GM18508 (cell line): ENCODE data around the gene TTC1.
"Not testable (repeated sequence)": the region's sequence is repeated elsewhere in the genome, so short reads cannot be mapped to it uniquely, and the experiment has no call there.

ENCODE experiments used
- ATAC-seq: cut with Tn5 transposase; IDR thresholded peaks from one replicate; pipeline ENCODE4 v1.9.1; 2021; ENCODE audit warnings: moderate number of reproducible peaks; ENCODE audit not compliant: insufficient read depth, unreplicated experiment

The TTC1 gene

DNA sequence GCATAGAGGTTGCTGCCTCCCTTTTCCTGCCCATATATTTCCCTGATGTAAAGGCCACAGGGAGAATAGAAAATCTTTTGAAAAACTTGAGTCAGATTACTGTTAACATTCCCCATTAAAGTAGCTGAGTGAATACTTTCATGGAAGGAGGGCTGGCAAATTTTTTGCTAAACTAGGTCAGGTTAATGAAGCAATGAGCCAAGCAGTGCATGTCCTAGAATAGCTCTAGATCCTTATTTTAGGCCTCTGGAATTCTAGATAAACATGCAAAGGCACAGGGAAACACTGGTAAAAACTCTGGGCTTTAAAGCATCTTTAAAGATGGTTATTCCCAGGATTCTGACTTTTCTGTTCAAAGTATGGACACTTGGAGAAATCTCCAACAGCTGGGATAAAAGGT lies 27.9 kb downstream of the TTC1 start:
- no peak for ATAC-seq

DNA sequence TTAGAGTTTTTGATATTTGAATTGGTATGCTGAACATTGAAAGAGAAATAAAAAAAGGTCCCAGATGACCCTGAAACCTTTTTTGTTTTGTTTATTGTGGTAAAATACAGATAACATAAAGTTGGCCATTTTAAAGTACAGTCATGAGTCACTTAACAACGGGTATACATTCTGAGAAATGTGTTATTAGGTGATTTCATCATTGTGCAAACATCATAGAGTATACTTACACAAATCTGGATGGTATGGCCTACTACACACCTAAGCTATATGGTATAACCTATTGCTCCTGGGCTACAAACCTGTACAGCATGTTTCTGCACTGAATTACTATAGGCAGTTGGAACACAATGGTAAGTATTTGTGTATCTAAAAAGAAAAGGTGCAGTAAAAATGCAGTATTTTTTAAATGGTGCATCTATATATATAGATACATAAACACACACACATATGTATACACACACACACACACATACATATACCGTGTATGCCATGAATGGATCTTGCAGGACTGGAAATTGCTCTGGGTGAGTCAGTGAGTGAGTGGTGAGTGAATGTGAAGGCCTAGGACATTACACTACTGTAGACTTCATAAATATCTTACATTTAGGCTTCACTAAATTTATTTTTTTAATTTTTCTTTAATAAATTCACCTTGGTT lies 31.0 kb downstream of the TTC1 start:
- no peak for ATAC-seq

GRCh38 chr5:160040471-160040835 lies 31.5 kb downstream of the TTC1 start:
- no peak for ATAC-seq

DNA sequence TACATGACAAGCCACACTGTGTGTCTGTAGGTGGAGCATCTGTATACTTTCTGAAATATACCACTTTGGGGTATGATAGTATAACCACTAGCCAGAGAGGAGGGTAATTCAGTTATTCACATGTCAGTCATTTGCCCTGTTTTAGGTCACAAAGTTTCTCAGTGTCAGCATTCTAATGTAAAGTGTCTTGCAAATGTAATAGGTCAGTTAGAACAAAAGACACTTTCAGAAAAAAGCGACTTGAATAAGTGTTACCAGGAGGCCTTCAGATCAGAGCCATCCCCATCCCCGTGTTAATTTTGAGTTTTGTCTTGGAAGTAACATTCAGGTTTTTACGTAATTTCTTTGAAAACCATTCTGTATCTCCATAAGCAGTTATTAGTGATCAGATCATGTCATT lies 33.7 kb downstream of the TTC1 start:
- ATAC-seq: no peak

DNA sequence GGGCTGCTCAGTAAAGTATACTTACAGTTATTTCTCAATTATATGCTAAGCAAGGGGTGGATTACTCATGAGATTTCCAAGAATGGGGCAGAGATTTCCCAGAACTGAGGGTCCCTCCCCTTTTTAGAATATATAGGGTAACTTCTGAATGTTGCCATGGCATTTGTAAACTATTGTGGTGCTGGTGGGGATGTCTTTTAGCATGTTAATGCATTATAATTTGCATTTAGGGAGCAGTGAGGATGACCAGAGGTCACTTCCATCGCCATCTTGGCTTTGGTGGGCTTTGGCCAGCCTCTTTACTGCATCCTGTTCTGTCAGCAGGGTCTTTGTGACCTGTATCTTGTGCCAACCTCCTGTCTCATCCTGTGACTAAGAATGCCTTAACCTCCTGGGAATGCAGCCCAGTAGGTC lies 35.5 kb downstream of the TTC1 start:
- no peak for ATAC-seq

DNA sequence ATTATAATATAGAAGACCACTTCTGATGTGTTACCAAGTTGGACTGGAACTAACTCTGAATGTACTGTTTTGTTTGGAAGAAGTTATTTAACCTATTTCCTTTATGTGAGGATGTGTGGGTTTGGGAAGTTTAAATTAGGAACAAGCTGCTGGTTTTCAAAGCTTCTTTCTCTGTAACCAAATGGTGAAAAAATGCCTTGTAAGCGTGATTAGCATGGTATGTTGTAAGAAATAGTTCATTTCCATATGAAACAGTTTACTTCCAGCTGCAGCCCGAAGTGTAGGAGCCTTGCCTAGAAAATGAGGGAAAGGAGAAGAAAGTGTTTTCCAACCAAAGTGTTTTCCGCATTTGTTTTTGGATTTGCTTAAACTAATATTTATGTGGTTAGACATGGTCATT lies 36.0 kb downstream of the TTC1 start:
- ATAC-seq: no peak

GRCh38 chr5:160047423-160047822 lies 38.5 kb downstream of the TTC1 start:
- ATAC-seq: no peak

GRCh38 chr5:160048131-160048530 lies 39.2 kb downstream of the TTC1 start:
- ATAC-seq: no peak

- no peak for ATAC-seq
These were observed 40.2 kb downstream of the TTC1 start for GRCh38 chr5:160049099-160049498.

DNA sequence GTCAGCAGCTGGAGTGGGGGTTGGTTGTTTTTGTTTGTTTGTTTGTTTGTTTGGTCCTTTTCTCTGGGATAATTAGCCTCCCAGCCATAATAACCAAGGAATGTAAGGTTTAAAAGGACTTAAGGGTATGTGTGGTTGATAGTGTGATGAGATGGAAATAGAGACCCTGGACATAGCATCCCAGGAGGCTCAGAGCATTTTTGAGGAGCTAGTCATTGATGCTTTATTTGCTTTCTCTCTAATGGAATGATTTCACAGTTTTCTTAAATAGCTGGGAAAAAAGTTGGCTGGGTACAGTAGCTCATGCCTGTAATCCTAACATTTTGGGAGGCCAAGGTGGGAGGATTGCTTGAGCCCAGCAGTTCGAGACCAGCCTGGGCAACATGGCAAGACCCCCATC lies 45.1 kb downstream of the TTC1 start:
- ATAC-seq: no peak

GRCh38 chr5:160054831-160055230 lies 45.9 kb downstream of the TTC1 start:
- ATAC-seq: no peak

- no peak for ATAC-seq
These were observed 48.3 kb downstream of the TTC1 start for GRCh38 chr5:160057256-160057655.

DNA sequence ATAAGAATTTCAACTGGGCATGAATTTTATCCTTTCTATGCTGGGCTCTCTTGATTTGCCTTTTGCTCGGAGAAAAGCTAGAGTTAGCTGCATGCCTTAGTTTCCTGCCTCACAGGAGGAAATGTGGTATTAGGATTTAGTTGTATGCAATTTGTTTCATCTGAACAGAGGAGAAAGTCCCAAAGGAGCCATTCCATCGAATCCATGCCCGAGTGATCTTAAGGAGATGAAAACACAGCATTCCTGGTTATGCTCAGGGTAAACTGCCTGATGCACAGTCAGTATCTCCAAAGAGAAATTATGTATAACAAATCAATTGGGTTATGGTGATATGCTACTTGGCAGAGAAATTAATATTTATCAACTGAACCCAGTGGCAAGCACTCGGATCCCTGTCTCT lies 51.1 kb downstream of the TTC1 start:
- no peak for ATAC-seq

DNA sequence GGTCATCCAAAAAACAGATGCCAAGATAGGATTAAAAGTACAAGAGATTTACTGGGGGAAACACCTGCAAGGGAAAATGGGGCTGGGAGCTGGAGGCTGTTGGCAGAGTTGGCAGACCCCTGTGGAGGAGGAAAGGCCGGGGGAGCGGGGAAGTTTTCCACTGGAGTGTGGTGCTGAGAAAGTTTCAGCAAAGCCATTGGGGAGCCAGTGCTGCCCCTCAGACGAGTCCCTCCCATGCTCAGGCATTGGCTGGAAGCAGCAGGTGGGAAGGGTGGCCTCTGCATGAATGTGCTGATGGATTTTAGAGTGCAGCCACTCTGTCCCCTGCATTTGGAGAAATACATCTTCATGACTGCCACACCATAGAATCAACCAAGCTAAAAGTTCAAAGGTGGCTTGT lies 52.8 kb downstream of the TTC1 start:
- no peak for ATAC-seq

GRCh38 chr5:160064417-160064810 lies 55.5 kb downstream of the TTC1 start:
- ATAC-seq: no peak

GRCh38 chr5:160064995-160065614 lies 56.2 kb downstream of the TTC1 start:
- no peak for ATAC-seq

- ATAC-seq: not testable (repeated sequence)
These were observed 60.2 kb downstream of the TTC1 start for GRCh38 chr5:160069120-160069519.

- no peak for ATAC-seq
These were observed 62.6 kb downstream of the TTC1 start for GRCh38 chr5:160071516-160071915.

- ATAC-seq: no peak
These were observed 63.0 kb downstream of the TTC1 start for GRCh38 chr5:160071916-160072315.

DNA sequence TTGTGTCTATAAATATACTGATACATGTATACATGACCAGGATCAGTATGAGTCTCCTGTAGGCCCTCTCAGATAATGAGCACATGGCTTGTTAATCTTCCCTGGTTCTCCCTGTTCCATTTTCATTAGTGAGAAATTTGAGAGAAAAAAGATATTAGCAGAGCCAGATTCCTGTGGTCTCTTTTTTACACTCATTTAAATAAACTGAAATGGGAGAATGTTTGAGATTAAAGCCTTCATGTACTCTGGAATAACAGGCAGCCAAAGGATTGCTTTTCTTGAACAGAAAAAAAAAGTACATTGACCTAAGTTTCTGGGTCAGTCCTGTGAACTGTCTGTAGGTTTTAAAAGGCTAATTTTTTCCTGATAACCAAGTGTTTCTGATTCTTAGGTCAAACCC lies 66.1 kb downstream of the TTC1 start:
- no peak for ATAC-seq

DNA sequence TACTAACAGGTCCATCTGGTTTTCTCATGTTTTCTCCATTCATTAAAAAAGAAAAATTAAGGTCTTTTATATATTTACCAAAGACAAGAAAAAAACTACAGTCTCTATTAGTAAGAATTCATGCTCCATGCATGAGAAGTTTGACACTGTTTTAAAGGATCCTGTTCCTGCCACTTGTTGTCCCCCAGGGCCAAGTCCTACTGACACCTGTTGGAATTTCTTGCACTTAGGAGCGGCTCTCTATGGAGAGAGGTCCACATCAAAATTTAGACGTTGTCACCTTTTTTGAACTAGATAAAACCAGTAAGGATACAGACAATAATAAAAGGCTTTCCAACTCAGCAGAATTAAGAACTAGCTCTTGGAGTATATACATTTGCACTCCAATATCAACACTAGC lies 68.1 kb downstream of the TTC1 start:
- ATAC-seq: no peak

- no peak for ATAC-seq
These were observed 70.8 kb downstream of the TTC1 start for GRCh38 chr5:160079753-160080152.
